Smooth muscle cell (in vitro differentiated cells): ENCODE data around the gene FBXL17. TPM values are rescaled to one million over a fixed set of nuclear protein-coding genes. Genes with fewer than 3 reads are reported as not detected.

Source experiments
- DNase-seq: peaks from one replicate; lab custom pipeline; 2025; ENCODE audit not compliant: unreplicated experiment; lab: John Stamatoyannopoulos, UW
- H2AFZ ChIP-seq: fragments of 200-600 bp; sonication (generic); 2 replicates; pipeline ENCODE4 v1.6.0; 2016; ENCODE audit warnings: antibody characterized with exemption, low read depth, mild to moderate bottlenecking
- H3F3A ChIP-seq: fragments of 200-600 bp; sonication (generic); 2 replicates; pipeline ENCODE4 v1.6.0; 2017; ENCODE audit warnings: antibody characterized with exemption, low read depth
- H3K27ac ChIP-seq: fragments of 200-600 bp; sonication (generic); 2 replicates; pipeline ENCODE4 v1.5.1; 2016; ENCODE audit warnings: low read depth, mild to moderate bottlenecking
- H3K27me3 ChIP-seq: fragments of 200-600 bp; sonication (generic); 2 replicates; pipeline ENCODE4 v1.6.1; 2016; ENCODE audit warnings: low read depth, mild to moderate bottlenecking
- H3K36me3 ChIP-seq: fragments of 200-600 bp; sonication (generic); 2 replicates; pipeline ENCODE4 v1.5.1; 2016; ENCODE audit warnings: low read depth
- H3K4me1 ChIP-seq: fragments of 200-600 bp; sonication (generic); 2 replicates; pipeline ENCODE4 v1.5.1; 2016; ENCODE audit warnings: low read depth
- H3K4me2 ChIP-seq: fragments of 200-600 bp; sonication (generic); 2 replicates; pipeline ENCODE4 v1.6.0; 2016; ENCODE audit warnings: mild to moderate bottlenecking
- H3K4me3 ChIP-seq: fragments of 200-600 bp; sonication (generic); 2 replicates; pipeline ENCODE4 v1.5.1; 2016; ENCODE audit warnings: mild to moderate bottlenecking
- H3K79me2 ChIP-seq: fragments of 200-600 bp; sonication (generic); 2 replicates; pipeline ENCODE4 v1.6.0; 2016; ENCODE audit warnings: low read depth, mild to moderate bottlenecking
- H3K9ac ChIP-seq: fragments of 200-600 bp; sonication (generic); 2 replicates; pipeline ENCODE4 v1.6.0; 2016; ENCODE audit warnings: low read depth
- H3K9me3 ChIP-seq: fragments of 200-600 bp; sonication (generic); replicated peaks from 2 replicates; pipeline ENCODE4 v1.5.1; 2016; ENCODE audit warnings: low read depth
- H4K20me1 ChIP-seq: fragments of 200-600 bp; sonication (generic); 2 replicates; pipeline ENCODE4 v1.6.0; 2016; ENCODE audit warnings: low read depth
- WGBS: methylation state at CpG from one replicate; pipeline ENCODE4 v1.1.7; 2016; ENCODE audit warnings: low lambda C conversion rate; 5-methylcytosine and 5-hydroxymethylcytosine counted together
- polyA plus RNA-seq: library from polyadenylated mRNA; unstranded; fragments of >200 nt; fragmentation: Nextera tagmentation; extraction: Ambion mirVana; gene quantifications from 2 replicates; pipeline ENCODE4 v1.2.1, GENCODE V29; 2016
- total RNA-seq: library from RNA; depleted of rRNA; stranded (reverse); fragments of >200 nt; gene quantifications from 2 replicates; pipeline ENCODE4 v1.2.3, GENCODE V29; 2014
- TF ChIP-seq, protein P1 (sequence below): fragments of 200-600 bp; sonication (generic); IDR thresholded peaks from 2 replicates; pipeline ENCODE4 v1.5.1; 2017; ENCODE audit warnings: borderline replicate concordance, mild to moderate bottlenecking, antibody characterized with exemption; ENCODE audit not compliant: insufficient read depth, poor library complexity, severe bottlenecking

FBXL17 gene
- total and polyA plus RNA-seq, 2 experiments from 2014 or later = 5.4 to 16.0 TPM

DNA sequence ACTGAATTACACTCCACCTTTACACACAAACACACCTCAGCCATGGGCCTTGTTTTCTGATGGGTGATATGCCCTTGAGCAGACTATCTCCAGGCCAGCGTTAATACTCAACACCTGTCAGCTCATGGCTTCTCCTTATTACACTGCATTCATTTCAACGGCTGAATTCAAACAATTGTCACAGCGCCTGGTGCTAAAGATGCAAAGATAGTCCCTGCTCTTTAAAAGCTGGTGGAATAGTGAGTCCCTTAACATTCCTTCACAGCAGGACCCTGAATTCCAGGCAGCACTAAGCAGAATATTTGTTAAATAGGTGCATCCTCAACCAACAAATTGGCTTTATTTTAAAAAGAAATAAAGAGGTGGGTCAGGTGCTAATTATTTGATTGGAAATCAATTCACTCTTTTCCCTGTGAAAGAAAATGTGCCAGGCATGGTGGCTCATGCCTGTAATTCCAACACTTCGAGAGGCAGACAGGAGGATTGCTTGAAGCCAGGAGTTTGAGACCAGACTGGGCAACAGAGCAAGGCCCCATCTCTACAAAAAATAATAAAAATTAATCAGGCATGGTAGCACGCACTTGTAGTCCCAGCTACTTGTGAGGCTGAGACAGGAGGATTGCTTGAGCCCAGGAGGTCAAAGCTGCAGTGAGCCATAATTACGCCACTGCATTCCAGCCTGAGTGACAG lies 555.4 kb downstream of the FBXL17 start:
- H3F3A ChIP-seq = no peaks in the 10 kb centered on the region
- TF ChIP-seq, protein P1, sequence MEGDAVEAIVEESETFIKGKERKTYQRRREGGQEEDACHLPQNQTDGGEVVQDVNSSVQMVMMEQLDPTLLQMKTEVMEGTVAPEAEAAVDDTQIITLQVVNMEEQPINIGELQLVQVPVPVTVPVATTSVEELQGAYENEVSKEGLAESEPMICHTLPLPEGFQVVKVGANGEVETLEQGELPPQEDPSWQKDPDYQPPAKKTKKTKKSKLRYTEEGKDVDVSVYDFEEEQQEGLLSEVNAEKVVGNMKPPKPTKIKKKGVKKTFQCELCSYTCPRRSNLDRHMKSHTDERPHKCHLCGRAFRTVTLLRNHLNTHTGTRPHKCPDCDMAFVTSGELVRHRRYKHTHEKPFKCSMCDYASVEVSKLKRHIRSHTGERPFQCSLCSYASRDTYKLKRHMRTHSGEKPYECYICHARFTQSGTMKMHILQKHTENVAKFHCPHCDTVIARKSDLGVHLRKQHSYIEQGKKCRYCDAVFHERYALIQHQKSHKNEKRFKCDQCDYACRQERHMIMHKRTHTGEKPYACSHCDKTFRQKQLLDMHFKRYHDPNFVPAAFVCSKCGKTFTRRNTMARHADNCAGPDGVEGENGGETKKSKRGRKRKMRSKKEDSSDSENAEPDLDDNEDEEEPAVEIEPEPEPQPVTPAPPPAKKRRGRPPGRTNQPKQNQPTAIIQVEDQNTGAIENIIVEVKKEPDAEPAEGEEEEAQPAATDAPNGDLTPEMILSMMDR = no peak
- H4K20me1 ChIP-seq = no peaks in the 10 kb centered on the region
- 59% methylated on average over 6 of the region's 6 CpGs for WGBS
- no peak for DNase-seq
- H2AFZ ChIP-seq = no peak overlapping the region
- H3K36me3 ChIP-seq = peaks cover 2% of the 10 kb centered on the region
- H3K9ac ChIP-seq = no peak overlapping the region
- no peaks in the 10 kb centered on the region for H3K79me2 ChIP-seq
- no peaks in the 10 kb centered on the region for H3K27me3 ChIP-seq
- no peaks in the 10 kb centered on the region for H3K9me3 ChIP-seq
- H3K4me1 ChIP-seq = peaks cover 22% of the 10 kb centered on the region
- no peak overlapping the region for H3K27ac ChIP-seq
- no peak overlapping the region for H3K4me3 ChIP-seq
- no peak overlapping the region for H3K4me2 ChIP-seq

- Histone ChIP-seq H3F3A (no peaks in the 10 kb centered on the region), H3K27me3 (no peaks in the 10 kb centered on the region), H4K20me1 (no peaks in the 10 kb centered on the region), H3K4me3 (no peak overlapping the region), H2AFZ (no peak overlapping the region), H3K9ac (no peak overlapping the region), H3K79me2 (no peaks in the 10 kb centered on the region), H3K36me3 (peaks cover 2% of the 10 kb centered on the region), H3K4me2 (no peak overlapping the region), H3K27ac (no peak overlapping the region), H3K4me1 (peaks cover 22% of the 10 kb centered on the region), H3K9me3 (no peaks in the 10 kb centered on the region)
- no peak for DNase-seq
- TF ChIP-seq, protein P1 = no peak
- WGBS = 93% methylated on average over 1 of the region's 1 CpG
Observed at GRCh38 chr5:107824821-107825220, 557.1 kb downstream of the FBXL17 start.

DNA sequence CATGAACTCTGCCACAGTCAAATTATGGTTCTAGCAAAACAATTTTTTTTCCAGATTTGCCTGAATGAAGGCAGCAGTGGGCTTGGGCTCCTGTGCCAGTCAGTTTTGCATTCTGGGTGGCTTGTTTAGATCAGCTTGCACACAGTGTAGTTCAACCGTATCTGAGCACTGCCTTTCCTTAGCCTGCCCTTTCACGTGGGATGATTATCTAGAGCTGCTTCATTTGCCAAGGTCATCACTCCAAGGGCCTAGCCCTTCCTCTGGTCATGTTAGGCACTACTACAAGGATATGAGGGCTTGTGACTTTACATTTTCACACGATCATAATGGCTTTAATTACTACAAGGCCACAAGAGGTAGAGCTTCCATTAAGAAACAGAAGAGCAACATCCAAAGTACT lies 560.6 kb downstream of the FBXL17 start:
- Histone ChIP-seq H3F3A (no peaks in the 10 kb centered on the region), H3K9me3 (no peaks in the 10 kb centered on the region), H3K9ac (no peak overlapping the region), H3K27ac (no peak overlapping the region), H2AFZ (no peak overlapping the region), H4K20me1 (no peaks in the 10 kb centered on the region), H3K4me3 (no peak overlapping the region), H3K4me1 (peaks cover 18% of the 10 kb centered on the region), H3K36me3 (peaks cover 2% of the 10 kb centered on the region), H3K27me3 (no peaks in the 10 kb centered on the region), H3K4me2 (no peak overlapping the region), H3K79me2 (no peaks in the 10 kb centered on the region)
- 93% methylated on average over 3 of the region's 3 CpGs for WGBS
- TF ChIP-seq, protein P1 = no peak
- no peak for DNase-seq

- H3K4me3 ChIP-seq = no peak overlapping the region
- no peaks in the 10 kb centered on the region for H3K9me3 ChIP-seq
- H3K27ac ChIP-seq = no peak overlapping the region
- no peaks in the 10 kb centered on the region for H3F3A ChIP-seq
- no peaks in the 10 kb centered on the region for H3K79me2 ChIP-seq
- no peaks in the 10 kb centered on the region for H4K20me1 ChIP-seq
- H3K36me3 ChIP-seq = peaks cover 2% of the 10 kb centered on the region
- no peak overlapping the region for H2AFZ ChIP-seq
- 89% methylated on average over 4 of the region's 4 CpGs for WGBS
- no peak for DNase-seq
- no peak overlapping the region for H3K4me2 ChIP-seq
- H3K9ac ChIP-seq = no peak overlapping the region
- H3K27me3 ChIP-seq = no peaks in the 10 kb centered on the region
- peaks cover 9% of the 10 kb centered on the region for H3K4me1 ChIP-seq
- TF ChIP-seq, protein P1 = no peak
Observed at GRCh38 chr5:107820429-107820828, 561.5 kb downstream of the FBXL17 start.
